AG04450 (cell line): ENCODE results near the gene MIER3. TPM values are rescaled to one million over a fixed set of nuclear protein-coding genes. Genes with fewer than 3 reads are reported as not detected.

Source experiments
- CTCF ChIA-PET: fragments of 300-600, 350-600 bp; formaldehyde crosslinking; extraction: SDS; loops from one replicate; lab custom pipeline; 2022; ENCODE audit warnings: antibody characterized with exemption, inconsistent platforms; lab: Charles Lee
- POLR2A ChIA-PET: fragments of 350-600 bp; formaldehyde crosslinking; extraction: SDS; loops from one replicate; lab custom pipeline; 2021; ENCODE audit warnings: antibody characterized with exemption, inconsistent platforms; lab: Yijun Ruan, JAX
- DNase-seq: peaks from one replicate; pipeline ENCODE4 v3.0.0-alpha.2; 2011; ENCODE audit warnings: low read depth, low spot score
- H3K27ac ChIP-seq: one replicate; pipeline ENCODE4 v1.5.1; 2012; ENCODE audit warnings: low read depth, low read length, control low read depth
- H3K27me3 ChIP-seq: one replicate; pipeline ENCODE4 v1.6.0; 2012; ENCODE audit warnings: low read length; ENCODE audit not compliant: control insufficient read depth, insufficient read depth
- H3K4me3 ChIP-seq: 2 replicates; pipeline ENCODE4 v1.5.1; 2011; ENCODE audit warnings: mild to moderate bottlenecking, low read depth, low read length, control low read depth
- H3K9me3 ChIP-seq: 2 replicates; pipeline ENCODE4 v1.5.1; 2012; ENCODE audit warnings: low read length; ENCODE audit not compliant: control insufficient read depth, insufficient read depth
- CTCF ChIP-seq: IDR thresholded peaks from 2 replicates; pipeline ENCODE4 v1.5.1; 2011; ENCODE audit warnings: low read depth, low read length, control low read depth, inconsistent platforms
- polyA plus RNA-seq: library from polyadenylated mRNA; depleted of rRNA; stranded (reverse); fragments of >200 nt; gene quantifications from 2 replicates; pipeline ENCODE4 v1.2.3, GENCODE V29; 2011; rRNA removed

The MIER3 gene
- polyA plus RNA-seq, 1 experiment = 19.4 TPM

- CTCF ChIA-PET = no interaction called here
- no peak for TF ChIP-seq CTCF
Measured at GRCh38 chr5:56871777-56872176, 80.1 kb downstream of the MIER3 start.

More at GRCh38 chr5:56871777-56872176, 80.1 kb downstream of the MIER3 start:
- POLR2A ChIA-PET = no interaction called here
- no peaks in the 10 kb centered on the region for H3K27me3 ChIP-seq
- no peaks in the 10 kb centered on the region for H3K9me3 ChIP-seq
- no peak overlapping the region for H3K27ac ChIP-seq
- no peak for DNase-seq
- H3K4me3 ChIP-seq = no peak overlapping the region

Other genes with a start within 250 kb of the MIER3 start
- 5.4 and 7.7 TPM in 2 replicates for gene MAP3K1, start 136.6 kb downstream of the MIER3 start, polyA plus RNA-seq
- 8.6 and 12.1 TPM in 2 replicates for gene SETD9, start 42.5 kb downstream of the MIER3 start, polyA plus RNA-seq
- gene GPBP1, start 221.9 kb upstream of the MIER3 start, polyA plus RNA-seq = 44.5 and 67.7 TPM in 2 replicates